Fibroblast of gingiva (primary cell): ENCODE measurements around the gene BET1L.

Experiments used
- DNase-seq: peaks from one replicate; pipeline ENCODE4 v3.0.0-alpha.2; 2011; ENCODE audit warnings: low read depth

Gene BET1L

DNA sequence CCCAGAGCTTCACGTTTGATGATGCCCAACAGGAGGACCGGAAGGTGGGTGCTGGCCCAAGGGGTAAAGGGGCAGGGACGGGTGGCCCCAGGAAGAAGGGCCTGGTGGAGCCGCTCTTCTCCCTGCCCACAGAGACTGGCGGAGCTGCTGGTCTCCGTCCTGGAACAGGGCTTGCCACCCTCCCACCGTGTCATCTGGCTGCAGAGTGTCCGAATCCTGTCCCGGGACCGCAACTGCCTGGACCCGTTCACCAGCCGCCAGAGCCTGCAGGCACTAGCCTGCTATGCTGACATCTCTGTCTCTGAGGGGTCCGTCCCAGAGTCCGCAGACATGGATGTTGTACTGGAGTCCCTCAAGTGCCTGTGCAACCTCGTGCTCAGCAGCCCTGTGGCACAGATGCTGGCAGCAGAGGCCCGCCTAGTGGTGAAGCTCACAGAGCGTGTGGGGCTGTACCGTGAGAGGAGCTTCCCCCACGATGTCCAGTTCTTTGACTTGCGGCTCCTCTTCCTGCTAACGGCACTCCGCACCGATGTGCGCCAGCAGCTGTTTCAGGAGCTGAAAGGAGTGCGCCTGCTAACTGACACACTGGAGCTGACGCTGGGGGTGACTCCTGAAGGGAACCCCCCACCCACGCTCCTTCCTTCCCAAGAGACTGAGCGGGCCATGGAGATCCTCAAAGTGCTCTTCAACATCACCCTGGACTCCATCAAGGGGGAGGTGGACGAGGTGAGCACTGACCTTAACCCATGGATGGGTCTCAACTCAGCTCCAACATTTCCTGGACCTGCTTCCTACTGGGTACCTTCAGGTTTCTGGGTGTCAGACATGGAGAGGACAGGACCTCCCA is 2.3 kb upstream of the BET1L start:
- peak; percentile 17 for DNase-seq

DNA sequence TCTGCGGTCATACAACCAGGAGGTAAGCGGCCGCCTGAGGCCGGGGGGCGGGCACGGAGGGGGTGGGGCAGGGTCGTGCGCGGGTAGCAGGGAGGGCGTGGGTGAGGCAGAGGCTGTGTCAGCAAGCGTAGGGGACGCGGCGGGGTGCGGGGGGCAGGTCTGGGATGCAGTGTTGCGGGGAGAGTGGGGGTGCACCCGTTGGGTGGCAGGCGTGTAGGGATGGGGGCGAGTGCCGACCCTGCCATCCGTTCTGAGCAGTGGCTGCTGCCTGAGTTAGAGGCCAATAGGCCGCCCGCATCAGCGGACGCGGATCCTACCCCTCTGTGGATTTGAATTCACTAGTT is 1.7 kb upstream of the BET1L start:
- no peak for DNase-seq

DNA sequence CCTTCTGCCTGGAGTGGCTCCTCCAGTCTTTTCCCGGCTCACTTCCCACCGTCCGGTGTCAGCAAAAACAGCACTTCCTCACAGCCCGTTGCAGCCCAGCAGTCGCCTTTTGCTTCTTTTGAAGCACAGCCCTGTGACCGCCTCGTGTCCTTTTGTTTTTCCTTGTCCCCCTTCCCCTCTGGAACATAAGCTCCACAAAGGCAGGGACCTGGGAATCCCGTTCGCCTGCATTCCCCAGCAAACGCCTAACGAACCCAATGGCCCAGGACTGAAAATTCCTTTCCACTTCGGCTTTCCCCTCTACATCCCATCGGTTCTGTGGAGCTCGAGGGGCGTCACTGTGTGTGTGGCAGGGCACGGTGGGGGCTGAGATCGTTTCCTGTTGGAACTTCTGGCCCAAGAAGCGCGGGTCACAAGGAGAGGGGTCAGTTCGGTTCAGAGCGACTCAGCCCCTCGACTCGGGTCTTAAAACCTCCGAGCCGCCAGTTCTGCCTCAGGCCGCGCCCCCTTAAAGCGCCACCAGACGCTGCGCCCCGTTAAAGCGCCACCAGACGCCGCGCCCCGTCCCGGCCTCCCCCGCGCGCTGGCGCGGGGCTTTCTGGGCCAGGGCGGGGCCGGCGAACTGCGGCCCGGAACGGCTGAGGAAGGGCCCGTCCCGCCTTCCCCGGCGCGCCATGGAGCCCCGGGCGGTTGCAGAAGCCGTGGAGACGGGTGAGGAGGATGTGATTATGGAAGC is 1.1 kb upstream of the BET1L start:
- peak; percentile 75 for DNase-seq

DNA sequence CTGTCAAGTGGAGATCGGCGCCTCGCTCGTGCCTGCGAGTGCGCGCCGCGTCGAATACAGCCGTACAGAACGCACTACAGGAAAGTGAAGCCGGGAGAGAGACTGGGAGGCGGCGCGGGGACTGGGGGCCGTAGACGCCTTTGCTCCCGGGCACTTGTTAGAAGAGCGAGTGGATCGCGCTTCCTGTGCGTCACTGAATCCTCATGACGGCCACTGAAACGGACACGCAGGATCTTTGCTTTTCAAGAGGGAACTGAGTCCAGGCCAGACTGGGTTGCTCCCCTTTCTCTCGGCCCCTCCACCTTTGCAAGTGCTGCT is 623 bp upstream of the BET1L start:
- peak; percentile 65 for DNase-seq

DNA sequence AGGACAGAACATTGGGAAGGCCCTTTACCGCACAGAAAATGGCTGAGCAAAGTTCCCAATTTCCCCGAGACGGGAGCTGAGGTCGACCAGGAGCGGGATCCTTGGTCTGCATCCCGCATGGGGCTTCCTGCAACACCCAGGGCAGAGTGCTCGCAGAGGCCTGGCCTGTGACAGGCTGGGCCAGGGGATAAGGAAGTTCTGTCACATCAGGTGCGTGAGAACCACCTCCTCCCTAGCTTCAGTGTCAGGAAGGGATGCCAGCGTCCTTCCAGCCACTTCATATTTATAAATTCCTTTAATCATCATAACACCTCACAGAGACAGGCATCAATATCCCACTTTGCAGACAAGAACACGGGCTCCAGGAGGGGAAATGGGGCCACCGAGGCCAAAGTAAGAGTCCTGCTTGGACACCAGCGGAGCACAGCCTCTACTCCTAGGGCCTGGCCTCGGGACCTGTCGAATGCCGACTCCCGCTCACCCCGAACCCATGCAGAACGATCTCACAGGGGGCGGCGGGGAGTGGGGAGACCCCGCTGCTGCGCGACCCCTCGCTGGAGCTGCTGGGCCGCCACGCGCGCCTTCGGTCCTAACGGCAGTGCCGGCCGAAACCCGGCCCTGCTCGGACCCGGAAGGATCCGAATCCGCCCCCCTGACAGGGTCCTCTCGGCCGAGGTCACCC is 532 bp downstream of the BET1L start:
- DNase-seq = no peak

DNA sequence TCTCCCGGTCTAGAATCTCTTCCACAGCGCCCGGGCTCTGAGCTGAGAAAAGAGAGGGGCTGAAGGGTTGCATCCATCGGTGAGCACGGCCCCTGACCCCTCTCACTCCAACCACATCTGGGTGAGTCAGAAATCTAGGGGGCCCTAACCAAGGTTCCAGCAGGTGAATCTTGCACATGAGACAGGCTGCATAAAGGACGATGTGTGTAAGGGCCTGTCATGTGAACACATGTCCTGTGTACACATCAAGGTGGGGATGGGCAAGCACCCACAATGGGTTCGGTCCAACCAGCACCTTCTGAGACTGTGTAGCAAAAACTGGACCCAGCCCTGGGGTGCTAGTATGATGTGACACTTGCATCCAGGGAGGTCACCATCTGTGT is 1.2 kb downstream of the BET1L start:
- DNase-seq = no peak

DNA sequence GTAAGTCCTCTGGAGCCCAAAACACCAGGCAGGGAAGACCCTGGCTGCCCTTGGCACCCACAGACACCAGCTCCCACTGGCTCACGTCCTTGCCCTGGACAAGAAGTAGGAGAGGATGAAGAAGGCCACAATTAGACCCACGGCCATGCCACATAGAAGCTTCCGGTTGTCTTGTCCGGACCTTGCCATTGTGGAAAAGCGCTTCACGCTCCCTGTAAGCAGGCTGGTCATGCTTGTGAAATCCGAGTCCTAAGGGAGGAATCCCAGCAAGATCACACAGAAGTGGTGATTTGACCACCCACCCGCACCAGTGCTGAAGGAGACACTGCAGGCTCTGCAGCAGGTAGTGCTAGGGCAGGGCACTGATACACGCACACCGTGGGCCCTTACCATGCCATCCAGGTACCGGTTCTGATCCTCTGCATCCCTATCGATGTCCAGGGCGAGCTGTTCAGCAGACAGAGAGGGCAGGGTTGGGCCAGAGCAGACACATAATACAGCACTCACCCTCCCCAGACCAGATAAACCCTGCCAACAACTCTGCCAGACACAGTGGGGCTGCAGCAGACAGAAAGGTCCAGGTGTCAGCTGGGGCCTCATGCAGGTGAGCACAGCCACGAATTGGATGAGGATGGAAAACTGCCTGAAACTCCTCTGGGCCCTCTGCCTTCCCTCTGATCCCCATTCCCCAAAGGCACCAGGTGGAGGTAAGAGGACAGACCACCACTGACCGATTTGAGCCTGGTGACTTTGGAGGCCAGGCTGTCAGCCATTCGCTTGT is 1.8 kb downstream of the BET1L start:
- DNase-seq = no peak

DNA sequence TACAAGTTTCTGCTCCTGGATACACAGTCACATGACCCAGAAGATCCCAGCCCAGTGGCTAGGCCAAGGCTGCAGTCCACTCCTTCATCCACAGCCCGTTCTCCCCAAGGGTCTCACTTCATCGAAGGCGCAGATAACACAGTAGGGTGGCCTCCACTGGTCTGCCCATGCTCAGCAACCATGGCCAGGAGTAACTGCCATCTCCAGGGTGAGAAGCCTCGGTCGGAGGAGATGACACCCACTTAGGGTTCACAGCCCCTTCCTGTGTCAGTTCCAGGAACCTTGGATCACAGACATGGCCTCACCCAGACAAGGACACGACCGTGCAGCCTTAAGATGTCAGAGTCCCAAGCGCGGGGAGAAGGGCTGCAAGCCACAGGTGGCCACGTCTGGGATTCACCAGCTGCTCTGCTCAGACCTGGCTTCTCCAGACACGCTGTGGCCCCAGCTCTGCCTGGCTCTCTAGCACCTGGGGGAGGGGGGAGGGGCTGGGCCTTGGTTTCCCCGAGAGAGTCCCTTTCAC is 2.6 kb downstream of the BET1L start:
- DNase-seq = no peak

DNA sequence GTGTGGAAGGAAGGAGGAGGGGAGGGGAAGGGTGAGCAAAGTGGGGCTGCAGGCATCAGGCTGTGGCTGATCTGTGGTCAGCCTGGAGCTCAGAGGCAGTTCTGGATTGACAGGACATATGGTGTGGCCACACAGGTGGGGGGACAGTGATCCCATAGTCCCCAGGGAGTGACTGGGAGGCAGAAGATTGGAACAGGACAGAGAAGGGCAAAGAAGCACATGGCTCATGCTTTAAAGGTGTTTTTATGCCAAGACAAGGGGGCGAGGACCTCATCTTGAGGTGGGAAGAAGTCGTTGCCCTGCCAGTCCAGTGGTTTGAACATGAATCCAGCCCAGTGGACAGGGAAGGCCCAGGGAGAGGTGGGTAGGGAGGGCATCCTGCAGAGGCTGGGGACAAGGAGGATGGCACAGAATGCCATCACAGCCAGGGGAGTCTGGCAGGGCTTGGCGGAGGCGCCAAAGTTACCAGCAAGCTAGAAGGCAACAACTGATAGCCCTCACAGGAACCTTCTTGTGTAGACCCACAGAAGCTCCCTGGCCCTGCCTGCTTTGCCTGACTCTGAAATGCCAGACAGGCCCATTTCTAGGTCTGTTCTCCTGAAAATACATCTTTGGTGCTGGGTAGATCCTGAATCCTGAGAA is 3.1 kb downstream of the BET1L start:
- DNase-seq = no peak

DNA sequence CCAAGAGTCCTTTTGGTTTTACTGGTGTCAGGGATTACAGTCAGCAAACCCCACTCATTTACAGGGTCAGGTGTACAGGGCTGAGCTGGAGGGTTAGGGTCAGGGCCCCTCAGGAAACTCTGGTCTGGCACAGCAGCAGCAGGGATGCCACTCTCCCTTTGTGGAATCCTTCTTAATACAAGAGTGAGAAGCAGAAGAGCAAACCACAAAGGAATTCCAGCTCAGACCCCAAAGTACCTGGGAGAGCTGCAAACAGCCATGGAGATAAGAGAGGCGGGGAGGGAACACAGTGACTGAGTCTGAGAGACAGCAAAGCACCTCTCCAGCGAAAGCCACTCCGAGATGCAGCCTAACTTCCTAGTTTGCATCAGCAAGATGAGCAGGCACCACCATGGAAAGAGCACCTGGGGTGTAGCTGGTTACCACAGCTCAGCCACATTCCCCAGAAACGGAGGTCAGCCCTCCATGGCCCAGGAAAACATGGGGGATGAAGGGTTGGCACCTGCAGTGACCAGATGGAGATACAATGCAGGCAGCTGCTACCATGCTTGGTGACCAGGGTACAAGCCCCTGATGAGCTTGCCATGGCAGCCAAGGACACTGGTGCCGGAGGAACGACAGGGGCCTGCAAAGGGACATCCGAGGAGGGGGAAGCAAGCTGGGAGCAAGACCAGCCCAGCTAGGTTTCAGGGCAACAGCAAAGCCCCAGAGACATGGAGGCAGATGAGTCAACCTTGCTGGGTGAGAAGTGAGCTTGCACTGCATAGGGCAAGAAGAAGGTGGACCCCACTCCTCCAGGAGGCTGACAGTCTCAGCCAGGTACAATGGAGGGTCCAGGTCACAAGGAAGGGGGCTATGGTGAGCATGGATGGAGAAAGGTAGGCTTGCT is 3.9 kb downstream of the BET1L start:
- no peak for DNase-seq

DNA sequence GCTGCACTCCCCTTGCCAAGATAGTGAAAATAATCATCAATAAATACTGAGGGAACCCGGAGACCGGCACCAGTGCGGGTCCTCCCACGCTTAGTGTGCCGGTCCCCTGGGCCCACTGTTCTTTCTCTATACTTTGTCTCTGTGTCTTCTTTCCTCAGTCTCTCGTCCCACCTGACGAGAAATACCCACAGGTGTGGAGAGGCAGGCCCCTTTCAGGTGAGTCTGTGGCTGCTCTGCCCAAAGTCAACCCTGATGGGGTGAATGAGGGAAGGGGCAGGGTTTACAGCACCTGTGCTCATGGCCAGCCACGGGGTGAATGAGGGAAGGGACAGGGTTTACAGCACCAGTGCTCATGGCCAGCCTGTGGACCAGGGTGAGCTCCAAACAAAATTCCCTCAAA is 4.7 kb downstream of the BET1L start:
- DNase-seq = no peak

DNA sequence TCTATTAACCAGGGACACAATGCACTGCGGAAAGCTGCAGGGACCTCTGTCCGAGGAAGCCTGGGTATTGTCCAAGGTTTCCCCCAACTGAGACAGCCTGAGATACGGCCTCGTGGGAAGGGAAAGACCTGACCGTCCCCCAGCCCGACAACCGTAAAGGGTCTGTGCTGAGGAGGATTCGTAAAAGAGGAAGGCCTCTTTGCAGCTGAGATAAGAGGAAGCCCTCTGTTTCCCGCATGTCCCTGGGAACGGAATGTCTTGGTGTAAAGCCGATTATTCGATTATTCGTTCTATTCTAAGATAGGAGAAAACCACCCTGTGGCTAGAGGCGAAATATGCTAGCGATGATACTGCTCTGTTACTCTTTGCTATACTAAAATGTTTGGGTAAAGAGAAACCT is 5.2 kb downstream of the BET1L start:
- DNase-seq = no peak

DNA sequence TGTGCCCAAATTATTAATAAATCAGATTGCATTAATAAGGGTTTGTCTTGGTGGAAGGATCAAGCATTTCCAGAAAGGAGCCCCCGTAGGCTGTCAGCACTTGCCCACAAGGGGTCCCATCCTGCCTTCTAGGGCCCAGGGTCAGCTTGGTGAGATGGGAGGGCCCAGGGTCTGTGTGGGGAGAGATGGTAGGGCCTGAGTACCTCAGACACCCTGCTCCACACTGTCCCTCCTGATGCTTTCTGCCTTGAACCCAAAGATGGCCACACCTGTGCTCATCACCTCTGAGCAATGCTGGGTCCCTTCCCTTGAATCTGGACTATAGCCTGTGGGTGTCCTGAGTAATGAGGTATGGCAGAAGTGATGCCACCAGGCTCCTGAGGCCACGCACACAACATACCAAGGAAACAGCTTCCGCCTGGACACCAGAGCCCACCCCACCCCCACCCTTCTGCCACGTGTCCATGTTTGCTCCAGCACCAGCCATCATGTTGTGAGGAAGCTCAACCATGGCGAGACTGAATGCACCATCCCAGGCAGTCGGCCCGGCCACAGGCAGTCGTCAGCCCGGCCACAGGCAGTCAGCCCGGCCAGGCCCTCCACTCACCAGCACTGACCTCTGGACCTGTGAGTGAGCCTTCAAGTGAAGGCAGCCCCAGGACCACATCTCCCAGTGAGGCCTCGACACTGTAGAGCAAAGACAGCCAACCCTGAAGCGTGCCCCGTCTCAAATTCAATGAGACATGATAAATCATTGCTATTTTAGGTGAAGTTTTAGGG is 6.8 kb downstream of the BET1L start:
- no peak for DNase-seq

DNA sequence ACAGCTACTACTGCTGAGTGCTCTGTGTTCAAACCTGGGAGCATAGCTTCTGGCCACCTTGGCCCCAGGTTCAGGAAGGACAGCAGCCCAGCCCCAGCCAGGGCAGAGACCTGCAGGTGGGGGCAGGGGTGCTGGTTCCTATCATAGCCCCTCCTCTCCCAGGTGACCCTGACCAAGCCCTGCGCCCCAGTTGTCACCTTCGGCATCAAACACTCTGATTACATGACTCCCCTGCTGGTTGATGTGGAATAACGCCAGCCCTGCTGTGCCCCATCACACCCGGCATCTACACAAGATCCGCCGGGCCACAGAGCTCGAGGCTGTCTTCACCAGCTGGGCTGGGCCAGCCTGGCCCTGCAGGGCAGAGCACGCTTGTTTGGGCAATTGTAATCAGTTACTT is 7.4 kb downstream of the BET1L start:
- DNase-seq = no peak

DNA sequence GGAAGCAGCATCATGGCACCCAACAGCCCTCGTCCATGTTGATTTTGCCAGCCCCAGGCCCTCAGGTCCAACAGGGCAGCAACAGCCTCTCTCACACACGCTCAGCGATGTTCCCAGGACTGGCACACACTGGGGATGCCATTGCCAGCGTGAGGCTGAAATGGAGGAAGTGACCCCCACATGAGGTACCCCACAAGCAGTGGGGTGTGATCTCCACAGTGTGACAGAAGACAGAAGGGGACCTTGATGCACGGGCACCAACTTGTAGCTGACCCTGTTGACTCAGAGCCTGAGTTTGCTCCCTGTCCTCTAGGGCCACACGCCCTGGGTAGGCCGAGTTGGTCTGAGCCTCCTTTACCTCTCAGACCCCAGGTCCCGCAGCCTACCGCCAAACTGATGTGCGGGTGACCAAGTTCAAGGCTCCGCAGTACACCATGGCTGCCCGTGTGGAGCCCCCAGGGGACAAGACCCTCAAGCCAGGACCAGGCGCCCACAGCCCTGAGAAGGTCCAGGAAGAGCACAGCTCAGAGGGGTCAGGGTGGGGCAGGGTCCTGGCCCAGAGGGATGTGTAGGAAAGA is 8.1 kb downstream of the BET1L start:
- DNase-seq = no peak

DNA sequence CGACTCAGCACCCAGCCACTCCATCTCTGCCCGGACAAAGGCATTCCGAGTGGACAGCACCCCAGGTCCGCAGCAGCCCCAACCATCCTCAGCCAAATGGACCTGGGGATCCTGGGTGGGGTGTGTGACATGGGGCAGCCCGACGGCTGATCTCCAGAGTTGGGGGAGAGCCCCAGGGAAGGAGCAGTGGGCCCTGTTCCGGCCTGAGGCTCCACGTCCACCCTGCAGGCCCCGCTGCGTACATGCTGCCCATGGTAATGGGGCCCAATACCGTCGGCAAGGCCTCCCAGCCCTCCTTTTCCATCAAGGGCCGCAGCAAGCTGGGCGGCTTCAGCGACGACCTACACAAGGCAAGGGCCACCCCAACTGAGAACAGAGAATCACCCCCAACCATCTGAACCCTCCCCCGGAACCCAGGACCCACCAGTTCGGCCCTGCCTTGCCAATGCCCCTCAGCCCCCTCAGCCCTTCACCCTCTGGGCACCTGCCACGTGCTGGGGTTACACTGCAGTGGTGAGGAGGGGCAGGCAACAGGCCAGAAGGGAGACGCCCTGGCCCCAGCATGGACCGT is 8.9 kb downstream of the BET1L start:
- no peak for DNase-seq

DNA sequence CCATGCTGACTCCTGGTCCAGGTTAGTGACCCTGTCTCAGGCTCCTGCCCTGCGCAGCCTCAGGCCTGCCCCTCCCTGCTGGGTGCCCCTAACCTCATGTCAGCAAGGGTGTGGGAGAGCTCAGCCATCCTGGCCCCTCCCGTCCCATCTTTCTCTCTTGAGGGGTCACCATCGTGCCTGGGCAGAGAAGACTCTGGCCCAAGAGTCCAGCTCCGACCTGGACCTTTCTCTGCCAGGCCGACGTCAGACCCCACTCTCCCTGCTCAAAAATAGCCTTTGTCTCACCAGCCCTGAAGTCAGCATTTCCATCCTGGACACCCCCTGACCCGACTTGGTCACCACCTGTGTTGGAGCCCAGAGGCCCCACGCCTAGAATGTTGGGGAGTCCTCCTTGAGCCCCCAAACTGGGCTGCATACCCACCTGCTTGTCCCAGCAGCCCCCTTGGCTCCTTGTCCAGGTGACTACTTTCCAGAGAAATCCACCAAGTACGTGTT is 9.4 kb downstream of the BET1L start:
- no peak for DNase-seq

DNA sequence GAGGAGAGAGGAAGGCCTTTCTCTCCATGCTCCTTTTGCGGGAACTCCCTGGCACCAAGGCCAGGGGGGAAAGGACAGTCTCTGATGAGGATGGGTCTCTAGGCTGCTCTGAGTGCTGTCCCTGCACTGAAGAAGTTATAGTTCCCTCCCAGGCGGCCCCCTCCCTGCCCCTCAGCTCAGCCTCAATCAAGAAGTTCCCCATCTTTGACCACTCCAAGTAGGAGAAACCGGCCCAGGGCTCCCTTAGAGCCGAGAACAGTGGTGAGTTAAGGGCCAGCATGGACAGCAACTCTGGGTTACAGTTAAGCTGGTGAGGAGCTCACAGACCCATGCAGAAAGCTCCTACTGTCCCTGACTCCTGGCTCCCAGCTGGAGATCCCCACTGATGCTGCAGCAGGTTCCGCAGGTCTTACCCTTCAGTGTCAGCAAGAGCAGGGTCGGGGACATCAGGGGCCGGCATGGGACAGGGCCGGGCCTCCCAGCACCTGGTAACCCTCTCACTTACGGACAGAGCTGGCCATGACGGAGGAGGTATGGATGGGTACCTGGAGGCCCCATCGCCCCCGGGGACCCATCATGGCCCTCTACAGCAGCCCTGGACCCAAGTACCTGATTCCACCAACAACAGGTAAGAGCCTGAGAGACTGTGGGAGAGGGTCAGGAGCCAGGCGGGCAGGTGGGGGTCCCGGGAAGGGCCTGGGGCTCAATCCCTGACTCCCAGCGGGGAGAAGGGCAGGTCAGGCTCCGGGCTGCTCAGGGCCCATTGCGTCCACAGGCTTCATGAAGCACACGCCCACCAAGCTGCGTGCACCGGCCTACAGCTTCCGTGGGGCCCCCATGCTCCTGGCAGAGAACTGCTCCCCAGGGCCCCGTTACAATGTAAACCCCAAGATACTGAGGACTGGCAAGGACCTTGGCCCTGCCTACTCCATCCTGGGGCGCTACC is 10.1 kb downstream of the BET1L start:
- no peak for DNase-seq
